Stimulated activated naive CD8-positive, alpha-beta T cell treated with anti-CD3 and anti-CD28 coated beads, Interleukin-15, Interleukin-2, amounts not matched to agents 100 ng/mL and 50 ng/mL, for 24 hours (primary cell): ENCODE results near the gene PPIA.

Experiments used
- H3K27ac Mint-ChIP-seq: one replicate; pipeline ENCODE4 v1.8.0; 2021; ENCODE audit warnings: mild to moderate bottlenecking, mixed read lengths
- H3K27me3 Mint-ChIP-seq: one replicate; pipeline ENCODE4 v1.8.0; 2021; ENCODE audit warnings: mixed read lengths
- H3K36me3 Mint-ChIP-seq: one replicate; pipeline ENCODE4 v1.8.0; 2021; ENCODE audit warnings: low read depth, mixed read lengths
- H3K4me1 Mint-ChIP-seq: one replicate; pipeline ENCODE4 v1.8.0; 2021; ENCODE audit warnings: low read depth, mixed read lengths
- H3K4me3 Mint-ChIP-seq: one replicate; pipeline ENCODE4 v1.8.0; 2021; ENCODE audit warnings: mild to moderate bottlenecking, mixed read lengths
- H3K9me3 Mint-ChIP-seq: one replicate; pipeline ENCODE4 v1.8.0; 2021; ENCODE audit warnings: mixed read lengths

Gene PPIA

DNA sequence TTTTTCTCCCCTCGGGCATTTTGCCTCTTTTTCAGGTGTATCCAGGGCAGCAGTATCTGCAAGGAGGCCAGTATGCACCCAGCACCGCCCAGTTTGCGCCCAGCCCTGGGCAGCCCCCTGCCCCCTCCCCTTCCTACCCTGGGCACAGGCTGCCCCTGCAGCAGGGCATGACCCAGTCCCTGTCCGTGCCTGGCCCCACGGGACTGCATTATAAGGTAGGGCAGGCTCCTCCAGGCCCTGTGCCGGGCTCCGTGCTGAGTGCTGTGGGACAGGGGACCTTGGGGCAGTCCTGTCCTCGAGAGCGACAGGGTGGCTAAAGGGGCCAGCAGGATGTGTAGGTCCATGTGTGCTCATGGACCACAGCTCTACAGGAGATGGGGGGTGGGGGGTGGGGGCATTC lies 37.2 kb upstream of the PPIA start:
- no peaks in the 10 kb centered on the region for H3K9me3 Mint-ChIP-seq
- H3K4me1 Mint-ChIP-seq, result peaks cover 10% of the 10 kb centered on the region
- peaks cover 31% of the 10 kb centered on the region for H3K36me3 Mint-ChIP-seq
- no peak overlapping the region for H3K27ac Mint-ChIP-seq
- no peak overlapping the region for H3K4me3 Mint-ChIP-seq
- H3K27me3 Mint-ChIP-seq, result no peaks in the 10 kb centered on the region

DNA sequence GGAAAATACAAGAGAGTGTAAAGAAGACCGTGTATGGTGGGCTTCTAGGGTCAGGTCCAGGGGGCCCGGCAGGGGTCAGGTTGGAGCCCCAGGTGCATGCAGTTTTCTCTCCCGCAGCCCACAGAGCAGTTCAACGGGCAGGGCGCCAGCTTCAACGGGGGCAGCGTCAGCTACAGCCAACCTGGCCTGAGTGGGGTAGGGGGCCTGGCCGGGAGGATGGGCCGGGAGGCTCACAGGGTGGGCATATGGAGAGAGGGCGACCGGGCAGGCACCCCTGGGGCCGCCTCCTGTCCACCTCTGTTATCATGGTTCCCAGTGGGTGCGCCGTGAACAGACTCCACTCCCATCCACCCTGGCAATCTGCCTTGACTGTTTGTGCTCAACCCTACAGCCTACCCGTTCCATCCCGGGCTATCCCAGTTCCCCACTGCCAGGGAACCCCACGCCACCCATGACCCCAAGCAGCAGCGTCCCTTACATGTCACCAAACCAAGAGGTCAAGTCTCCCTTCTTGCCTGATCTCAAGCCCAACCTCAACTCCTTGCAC lies 36.4 kb upstream of the PPIA start:
- H3K27ac Mint-ChIP-seq, result no peak overlapping the region
- peaks cover under 1% of the 10 kb centered on the region for H3K4me1 Mint-ChIP-seq
- no peaks in the 10 kb centered on the region for H3K27me3 Mint-ChIP-seq
- no peaks in the 10 kb centered on the region for H3K9me3 Mint-ChIP-seq
- H3K36me3 Mint-ChIP-seq, result peaks cover 38% of the 10 kb centered on the region
- H3K4me3 Mint-ChIP-seq, result no peak overlapping the region

DNA sequence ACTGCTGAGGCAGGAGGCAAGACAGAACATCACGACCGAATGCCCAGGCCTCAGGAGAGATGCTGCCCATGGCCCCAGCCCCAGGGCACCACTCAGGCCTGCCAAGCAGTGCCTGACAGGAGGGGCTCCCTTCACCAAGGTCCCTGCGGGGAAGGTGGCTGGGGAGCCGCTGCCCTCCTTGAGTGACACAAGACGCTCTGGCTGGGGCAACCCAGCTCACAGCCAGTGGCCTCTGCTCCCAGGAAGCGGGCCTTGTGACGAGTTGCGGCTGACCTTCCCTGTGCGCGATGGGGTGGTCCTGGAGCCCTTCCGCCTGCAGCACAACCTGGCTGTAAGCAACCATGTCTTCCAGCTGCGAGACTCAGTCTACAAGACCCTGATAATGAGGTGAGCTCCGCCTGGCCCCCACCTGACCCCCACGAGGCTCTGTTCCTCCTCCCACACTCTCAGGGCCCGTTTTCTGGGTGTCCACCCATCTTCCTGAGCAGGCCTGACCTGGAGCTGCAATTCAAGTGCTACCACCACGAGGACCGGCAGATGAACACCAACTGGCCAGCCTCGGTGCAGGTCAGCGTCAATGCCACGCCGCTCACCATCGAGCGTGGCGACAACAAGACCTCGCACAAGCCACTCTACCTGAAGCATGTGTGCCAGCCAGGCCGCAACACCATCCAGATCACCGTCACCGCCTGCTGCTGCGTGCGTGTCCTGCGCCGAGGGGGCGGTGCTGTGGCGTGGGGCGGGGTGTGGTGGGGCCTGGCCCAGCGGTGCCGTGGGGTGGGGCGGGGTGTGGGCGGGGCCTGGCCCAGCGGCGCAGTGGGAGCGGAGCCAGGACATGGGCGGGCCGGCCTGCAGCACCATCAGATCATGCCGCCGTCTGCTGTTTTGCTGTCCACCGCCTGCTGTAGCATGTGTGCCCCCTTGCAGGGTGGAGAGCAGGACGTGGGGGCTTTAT lies 35.0 kb upstream of the PPIA start:
- no peaks in the 10 kb centered on the region for H3K27me3 Mint-ChIP-seq
- H3K27ac Mint-ChIP-seq, result no peak overlapping the region
- H3K4me1 Mint-ChIP-seq, result no peaks in the 10 kb centered on the region
- H3K9me3 Mint-ChIP-seq, result no peaks in the 10 kb centered on the region
- H3K36me3 Mint-ChIP-seq, result peaks cover 36% of the 10 kb centered on the region
- H3K4me3 Mint-ChIP-seq, result no peak overlapping the region

DNA sequence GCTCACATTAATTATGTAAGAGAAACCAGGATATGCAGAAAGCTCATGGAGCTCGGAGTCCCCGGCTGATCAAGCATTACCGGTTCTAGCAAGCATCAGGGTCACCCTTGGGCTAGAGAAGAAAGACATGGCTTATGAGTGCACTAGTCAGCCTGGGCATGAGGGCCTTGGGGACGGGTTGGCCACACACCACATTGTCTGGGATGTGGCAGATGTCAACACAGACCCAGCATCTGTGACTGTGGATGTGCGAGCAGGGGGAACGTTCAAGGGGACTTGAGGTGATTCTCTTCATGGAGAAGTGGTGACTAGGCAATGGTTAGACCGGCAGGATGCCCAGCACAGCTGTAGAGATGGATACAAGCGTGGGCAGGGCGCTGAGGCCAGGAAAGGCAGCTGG lies 34.2 kb upstream of the PPIA start:
- no peak overlapping the region for H3K4me3 Mint-ChIP-seq
- peaks cover 40% of the 10 kb centered on the region for H3K36me3 Mint-ChIP-seq
- H3K27me3 Mint-ChIP-seq, result no peaks in the 10 kb centered on the region
- H3K27ac Mint-ChIP-seq, result no peak overlapping the region
- H3K4me1 Mint-ChIP-seq, result peaks cover 6% of the 10 kb centered on the region
- H3K9me3 Mint-ChIP-seq, result no peaks in the 10 kb centered on the region

DNA sequence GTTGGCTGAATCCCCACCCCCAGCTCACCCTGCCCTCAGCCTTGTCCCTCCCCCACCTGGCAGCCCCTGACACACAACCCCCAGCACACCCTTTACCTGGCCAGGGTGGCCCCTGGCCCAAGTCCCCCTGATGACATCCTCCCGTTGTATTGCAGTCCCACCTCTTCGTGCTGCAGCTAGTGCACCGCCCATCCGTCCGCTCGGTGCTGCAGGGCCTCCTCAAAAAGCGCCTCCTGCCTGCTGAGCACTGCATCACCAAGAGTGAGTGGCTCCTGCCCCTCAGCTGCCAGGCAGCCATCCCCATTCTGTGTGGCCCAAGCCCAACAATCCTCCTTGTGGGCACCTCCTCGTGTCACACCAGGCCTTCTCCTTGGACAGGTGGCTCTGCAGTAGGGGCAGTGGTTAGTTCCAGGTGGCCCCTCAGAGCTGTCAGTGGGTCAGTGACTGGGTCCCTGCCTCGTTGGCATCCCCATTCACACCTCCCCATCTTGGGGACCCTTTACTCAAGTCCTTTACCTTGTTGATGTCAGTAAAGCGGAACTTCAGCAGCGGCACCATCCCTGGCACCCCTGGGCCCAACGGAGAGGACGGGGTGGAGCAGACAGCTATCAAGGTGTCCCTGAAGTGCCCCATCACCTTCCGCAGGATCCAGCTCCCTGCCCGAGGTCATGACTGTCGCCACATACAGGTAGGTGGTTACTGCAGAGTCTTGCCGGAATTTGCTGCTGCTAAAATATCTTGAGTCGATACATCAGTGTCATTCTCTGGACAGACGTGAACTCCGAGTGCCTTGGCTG lies 33.6 kb upstream of the PPIA start:
- no peak overlapping the region for H3K27ac Mint-ChIP-seq
- H3K4me1 Mint-ChIP-seq, result peaks cover 12% of the 10 kb centered on the region
- no peak overlapping the region for H3K4me3 Mint-ChIP-seq
- H3K27me3 Mint-ChIP-seq, result no peaks in the 10 kb centered on the region
- peaks cover 46% of the 10 kb centered on the region for H3K36me3 Mint-ChIP-seq
- H3K9me3 Mint-ChIP-seq, result no peaks in the 10 kb centered on the region

DNA sequence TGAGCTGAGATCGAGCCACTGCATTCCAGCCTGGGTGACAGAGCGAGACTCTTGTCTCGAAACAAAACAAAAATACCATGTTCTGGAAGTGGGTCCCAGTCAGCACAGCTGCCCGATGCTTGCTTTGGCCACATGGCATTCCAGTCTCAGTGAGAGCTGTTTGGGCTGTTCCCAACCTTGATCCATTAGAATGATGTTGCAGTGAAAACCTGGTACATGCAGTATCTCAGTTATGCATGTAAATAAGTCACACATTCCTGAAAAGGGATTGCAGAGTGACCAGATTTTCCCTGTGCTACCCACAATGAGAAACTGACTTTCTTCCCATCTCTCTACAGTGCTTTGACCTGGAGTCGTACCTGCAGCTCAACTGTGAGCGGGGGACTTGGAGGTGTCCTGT lies 32.4 kb upstream of the PPIA start:
- H3K27me3 Mint-ChIP-seq, result no peaks in the 10 kb centered on the region
- no peak overlapping the region for H3K27ac Mint-ChIP-seq
- H3K36me3 Mint-ChIP-seq, result peaks cover 52% of the 10 kb centered on the region
- no peaks in the 10 kb centered on the region for H3K9me3 Mint-ChIP-seq
- peaks cover 23% of the 10 kb centered on the region for H3K4me1 Mint-ChIP-seq
- H3K4me3 Mint-ChIP-seq, result no peak overlapping the region

DNA sequence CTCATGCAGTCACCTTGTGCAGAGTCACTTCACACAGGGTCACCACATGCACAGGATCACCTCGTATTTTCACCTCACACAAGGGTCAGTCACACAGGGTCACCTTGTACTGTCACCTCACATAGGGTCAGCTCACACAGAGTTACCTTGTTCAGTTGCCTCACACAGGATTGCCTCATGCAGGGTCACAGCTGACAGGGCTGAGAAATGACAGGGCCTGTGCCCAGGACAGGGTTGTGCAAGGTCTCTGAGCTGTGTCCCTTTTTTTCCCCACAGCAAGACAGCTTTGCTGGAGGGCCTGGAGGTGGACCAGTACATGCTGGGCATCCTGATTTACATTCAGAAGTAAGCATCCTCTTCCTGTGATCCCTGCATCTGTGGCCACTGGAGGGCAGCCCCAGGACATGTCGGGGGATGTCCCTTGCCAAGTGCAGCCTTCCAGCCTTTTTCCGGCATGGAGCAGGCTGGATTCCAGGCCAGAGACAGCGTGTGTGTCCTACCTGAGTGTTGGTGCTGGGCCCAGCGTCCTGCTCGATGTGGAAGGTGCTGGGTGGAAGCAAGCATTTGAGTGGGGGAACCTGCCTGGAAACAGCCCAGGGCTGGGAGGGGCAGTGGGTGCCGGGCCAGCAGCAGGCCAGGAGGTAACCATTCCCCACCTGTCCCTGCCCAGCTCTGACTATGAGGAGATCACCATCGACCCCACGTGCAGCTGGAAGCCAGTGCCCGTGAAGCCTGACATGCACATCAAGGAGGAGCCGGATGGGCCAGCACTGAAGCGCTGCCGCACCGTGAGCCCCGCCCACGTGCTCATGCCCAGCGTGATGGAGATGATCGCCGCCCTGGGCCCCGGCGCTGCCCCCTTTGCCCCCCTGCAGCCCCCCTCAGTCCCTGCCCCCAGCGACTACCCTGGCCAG lies 31.6 kb upstream of the PPIA start:
- peaks cover 56% of the 10 kb centered on the region for H3K36me3 Mint-ChIP-seq
- H3K27me3 Mint-ChIP-seq, result no peaks in the 10 kb centered on the region
- H3K27ac Mint-ChIP-seq, result no peak overlapping the region
- peaks cover 32% of the 10 kb centered on the region for H3K4me1 Mint-ChIP-seq
- H3K4me3 Mint-ChIP-seq, result no peak overlapping the region
- H3K9me3 Mint-ChIP-seq, result no peaks in the 10 kb centered on the region

DNA sequence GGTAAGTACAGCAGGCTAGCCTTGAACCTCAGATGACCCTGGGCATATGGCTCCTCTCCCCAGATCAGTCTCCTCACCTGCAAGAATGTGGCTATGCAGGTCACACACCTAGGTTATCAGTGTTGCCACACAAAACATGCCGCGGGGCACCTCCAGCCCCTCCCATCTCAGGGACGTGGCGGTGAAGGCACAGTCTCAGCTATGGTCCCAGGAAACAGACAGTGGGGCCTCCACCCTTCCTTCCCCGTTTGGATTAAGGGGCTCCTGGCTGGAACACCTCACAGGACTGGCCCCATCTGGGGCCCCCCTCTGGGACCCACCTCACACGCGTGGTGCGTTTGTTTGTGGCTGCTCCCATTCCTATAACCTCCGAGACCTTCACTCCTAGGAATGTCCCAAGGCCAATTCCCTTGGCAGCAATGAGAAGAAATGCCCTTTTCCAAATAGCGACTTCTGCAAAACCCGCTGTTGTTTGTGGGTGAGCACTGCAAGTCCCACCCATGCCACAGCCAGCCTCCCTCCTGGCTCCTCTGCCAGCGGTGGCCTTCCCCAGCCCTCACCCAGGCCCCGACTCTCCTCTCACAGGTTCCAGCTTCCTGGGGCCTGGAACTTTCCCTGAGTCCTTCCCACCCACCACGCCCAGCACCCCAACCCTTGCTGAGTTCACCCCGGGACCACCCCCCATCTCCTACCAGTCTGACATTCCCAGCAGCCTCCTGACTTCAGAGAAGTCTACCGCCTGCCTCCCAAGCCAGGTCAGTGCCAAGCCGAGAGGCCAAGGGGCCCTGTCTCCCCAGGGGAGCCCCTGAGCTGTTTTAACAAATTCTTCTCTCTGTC lies 30.7 kb upstream of the PPIA start:
- H3K27me3 Mint-ChIP-seq, result no peaks in the 10 kb centered on the region
- H3K36me3 Mint-ChIP-seq, result peaks cover 54% of the 10 kb centered on the region
- no peak overlapping the region for H3K4me3 Mint-ChIP-seq
- H3K9me3 Mint-ChIP-seq, result no peaks in the 10 kb centered on the region
- H3K4me1 Mint-ChIP-seq, result peaks cover 38% of the 10 kb centered on the region
- no peak overlapping the region for H3K27ac Mint-ChIP-seq

DNA sequence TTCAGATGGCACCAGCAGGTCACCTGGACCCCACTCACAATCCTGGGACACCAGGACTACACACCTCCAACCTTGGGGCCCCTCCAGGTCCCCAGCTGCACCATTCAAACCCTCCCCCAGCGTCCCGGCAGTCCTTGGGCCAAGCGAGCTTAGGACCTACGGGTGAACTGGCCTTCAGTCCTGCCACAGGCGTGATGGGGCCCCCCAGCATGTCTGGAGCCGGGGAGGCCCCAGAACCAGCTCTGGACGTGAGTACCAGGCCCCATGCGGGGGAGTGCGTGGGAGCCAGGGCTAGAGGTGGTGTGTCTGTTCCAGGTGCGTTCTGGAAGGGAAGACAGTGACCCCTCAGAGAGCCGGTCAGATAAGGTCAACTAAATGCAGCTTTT lies 30.1 kb upstream of the PPIA start:
- H3K27me3 Mint-ChIP-seq, result no peaks in the 10 kb centered on the region
- peaks cover 54% of the 10 kb centered on the region for H3K36me3 Mint-ChIP-seq
- H3K27ac Mint-ChIP-seq, result no peak overlapping the region
- no peak overlapping the region for H3K4me3 Mint-ChIP-seq
- H3K4me1 Mint-ChIP-seq, result peaks cover 41% of the 10 kb centered on the region
- H3K9me3 Mint-ChIP-seq, result no peaks in the 10 kb centered on the region

DNA sequence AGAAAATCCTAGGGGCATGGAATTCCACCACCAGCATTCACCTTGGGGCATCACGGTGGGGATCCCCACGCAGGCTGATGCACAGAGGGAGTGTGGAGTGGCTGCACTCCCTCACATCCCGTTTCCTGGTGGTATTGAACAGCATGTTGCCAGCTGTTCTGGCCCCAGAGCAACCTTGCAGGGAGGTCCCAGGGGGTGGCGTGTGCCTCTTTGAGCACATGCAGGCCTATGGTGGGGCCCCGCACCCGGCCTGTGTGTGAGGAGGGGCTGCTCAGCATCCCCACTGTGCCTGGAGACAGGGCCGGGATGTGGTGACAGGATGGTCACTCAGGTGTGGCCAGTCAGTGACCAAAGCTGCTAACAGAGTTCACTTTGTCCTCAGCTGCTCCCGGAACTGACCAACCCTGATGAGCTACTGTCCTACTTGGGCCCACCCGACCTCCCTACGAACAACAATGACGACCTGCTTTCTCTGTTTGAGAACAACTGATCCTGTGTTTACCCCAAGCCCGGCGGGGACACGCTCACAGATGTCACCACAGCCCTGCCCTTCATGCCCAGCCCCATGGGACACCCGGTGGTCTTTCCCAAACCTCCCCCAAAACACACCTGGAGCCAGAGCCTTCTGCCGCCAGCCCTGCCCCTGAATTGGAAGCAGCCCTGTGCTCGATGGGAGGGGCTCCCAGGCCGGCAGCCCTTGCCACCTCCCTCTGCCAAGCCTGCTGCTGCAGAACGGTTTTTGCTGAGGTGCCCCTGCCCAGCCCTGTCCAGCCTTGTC lies 29.2 kb upstream of the PPIA start:
- Mint-ChIP-seq H3K27ac (no peak overlapping the region), H3K27me3 (no peaks in the 10 kb centered on the region), H3K4me1 (peaks cover 42% of the 10 kb centered on the region), H3K9me3 (no peaks in the 10 kb centered on the region), H3K4me3 (no peak overlapping the region), H3K36me3 (peaks cover 46% of the 10 kb centered on the region)

DNA sequence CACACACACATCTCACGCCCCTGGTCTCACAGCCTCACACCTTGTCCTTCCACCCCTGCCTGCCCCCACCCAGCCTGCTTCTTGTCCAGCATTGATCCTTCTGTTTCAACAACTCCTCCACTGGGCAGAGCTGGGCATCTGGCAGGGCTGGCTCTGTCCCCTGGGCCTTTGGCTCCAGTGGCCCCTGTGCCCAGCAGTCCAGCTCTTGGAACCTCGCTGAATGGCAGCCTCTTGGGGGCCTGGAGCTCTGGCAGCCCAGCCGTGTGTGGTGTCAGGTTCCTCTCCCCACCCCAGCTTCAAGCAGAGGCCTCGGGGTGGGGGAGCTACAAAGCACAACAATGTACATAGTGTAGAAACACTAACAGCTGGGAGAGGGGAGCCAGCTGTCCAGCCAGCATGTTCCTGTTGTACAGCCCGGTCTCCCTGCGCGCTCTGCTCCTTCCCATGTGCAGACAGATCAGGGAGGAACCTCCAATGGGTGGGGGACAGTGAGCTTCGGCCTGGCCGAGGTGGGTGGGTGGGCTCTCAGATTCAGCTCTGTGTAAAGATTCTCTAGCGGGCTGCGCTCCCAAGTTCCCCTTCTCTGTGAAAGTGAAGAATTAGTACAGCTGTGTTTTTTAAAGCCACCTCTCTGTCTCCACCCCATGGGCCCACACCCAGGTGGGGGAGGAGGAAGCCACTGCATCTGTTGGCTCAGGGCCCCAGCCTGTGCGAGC lies 28.4 kb upstream of the PPIA start:
- Mint-ChIP-seq H3K4me3 (no peak overlapping the region), H3K9me3 (no peaks in the 10 kb centered on the region), H3K36me3 (peaks cover 44% of the 10 kb centered on the region), H3K27me3 (no peaks in the 10 kb centered on the region), H3K27ac (no peak overlapping the region), H3K4me1 (peaks cover 42% of the 10 kb centered on the region)

DNA sequence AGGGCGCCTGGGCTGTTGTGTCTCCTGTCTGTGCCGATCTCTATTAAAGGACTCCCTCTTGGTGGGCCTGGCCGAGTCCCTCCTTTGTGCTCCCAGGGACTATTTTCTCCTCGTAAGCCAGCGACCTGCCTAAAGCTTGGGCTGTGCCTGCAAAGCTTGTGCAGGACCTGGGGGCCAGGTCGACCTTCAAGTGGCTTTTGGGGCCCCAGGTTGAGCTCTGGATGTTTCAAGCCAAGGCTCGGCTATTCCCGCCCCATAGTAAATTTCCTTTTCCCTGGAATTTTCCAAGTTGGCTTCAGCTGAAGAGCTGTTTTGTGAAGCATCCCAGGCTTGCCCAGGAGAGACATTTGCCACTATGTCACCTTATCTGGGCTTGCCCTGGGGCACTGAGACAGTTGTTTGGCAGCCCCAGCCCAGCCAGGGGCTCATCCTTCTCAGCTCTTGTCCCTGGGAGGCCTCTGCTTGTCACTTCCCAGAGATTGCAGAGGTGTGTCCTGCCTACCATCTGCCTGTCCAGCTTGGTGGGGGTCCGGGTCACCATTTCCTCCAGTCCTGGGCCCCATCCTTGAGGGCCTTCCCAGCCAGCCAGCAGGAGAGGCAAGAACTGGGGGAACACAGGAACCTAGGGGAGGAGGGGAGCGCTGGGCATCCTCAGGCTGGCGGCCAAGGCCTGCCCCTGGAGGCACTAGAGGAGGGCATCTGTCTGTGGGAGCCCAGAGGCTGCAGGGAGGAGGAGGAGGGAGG lies 27.7 kb upstream of the PPIA start:
- Mint-ChIP-seq H3K4me3 (no peak overlapping the region), H3K4me1 (peaks cover 42% of the 10 kb centered on the region), H3K27ac (no peak overlapping the region), H3K27me3 (no peaks in the 10 kb centered on the region), H3K36me3 (peaks cover 39% of the 10 kb centered on the region), H3K9me3 (no peaks in the 10 kb centered on the region)
